ENCODE measurements around the gene ZNF462. TPM values are rescaled to one million over a fixed set of nuclear protein-coding genes. Genes with fewer than 3 reads are reported as not detected.
A peak's percentile ranks its signal among the peaks of the same experiment; 100 is the strongest.
"Not testable (repeated sequence)": the region's sequence is repeated elsewhere in the genome, so short reads cannot be mapped to it uniquely, and the experiment has no call there.

The ZNF462 gene
- total and polyA plus RNA-seq, 2 experiments from 2014 or later = 40.0 to 101 TPM

- Histone ChIP-seq H3K4me3 (no peak overlapping the region), H3K27ac (ENCODE audit: low read depth) (no peak overlapping the region), H3K36me3 (ENCODE audit: insufficient read depth) (no peaks in the 10 kb centered on the region), H4K20me1 (replicated peaks; ENCODE audit: insufficient read depth) (peaks cover 15% of the 10 kb centered on the region; the same call in 1 of the 2 replicates), H3F3A (replicated peaks; ENCODE audit: low read depth) (no peaks in the 10 kb centered on the region), H3K79me2 (replicated peaks; ENCODE audit: insufficient read depth) (peaks cover 100% of the 10 kb centered on the region), H3K9me2 (ENCODE audit: insufficient read depth) (no peaks in the 10 kb centered on the region), H2AFZ (no peak overlapping the region), H3K4me1 (ENCODE audit: insufficient read depth) (peaks cover 71% of the 10 kb centered on the region), H3K4me2 (no peak overlapping the region), H3K27me3 (ENCODE audit: insufficient read depth) (no peaks in the 10 kb centered on the region)
- Mint-ChIP-seq H3K36me3 (ENCODE audit: low read depth) (peaks cover 51% of the 10 kb centered on the region), H3K4me3 (no peak overlapping the region), H3K27me3 (ENCODE audit: insufficient read depth, low read depth, poor library complexity) (peaks cover 7% of the 10 kb centered on the region), H3K9me3 (peaks cover 24% of the 10 kb centered on the region), H3K4me1 (peaks cover 68% of the 10 kb centered on the region), H3K27ac (no peak overlapping the region)
- DNase-seq (ENCODE audit: low spot score) (no peak), ATAC-seq (no peak; the same call in 2 of the 3 replicates)
- TF ChIP-seq ZNF114 (CRISPR knock-in tag; IDR thresholded peaks at IDR 0.05) = no peak
- no peak for TF ChIP-seq STAT1 (IDR thresholded peaks at IDR 0.05; ENCODE audit: unreplicated experiment)
- TF ChIP-seq CREB1 (CRISPR knock-in tag; IDR thresholded peaks at IDR 0.05; ENCODE audit: low read depth) = no peak
- no peak for TF ChIP-seq NANOG (IDR thresholded peaks at IDR 0.05; ENCODE audit: borderline replicate concordance)
- TF ChIP-seq ETS1 (IDR thresholded peaks at IDR 0.05) = no peak
These were observed 34.8 kb downstream of the ZNF462 start for GRCh38 chr9:106897751-106898150.

GRCh38 chr9:106900523-106900922 lies 37.6 kb downstream of the ZNF462 start:
- not testable (repeated sequence) for H3K36me3 ChIP-seq (ENCODE audit: insufficient read depth); H3K27ac Mint-ChIP-seq; H3K9me2 ChIP-seq (ENCODE audit: insufficient read depth); H3K4me3 Mint-ChIP-seq; H3K27me3 ChIP-seq (ENCODE audit: insufficient read depth); H2AFZ ChIP-seq; H3K27me3 Mint-ChIP-seq (ENCODE audit: insufficient read depth, low read depth, poor library complexity); H3F3A ChIP-seq (replicated peaks; ENCODE audit: low read depth); H3K4me3 ChIP-seq; DNase-seq (ENCODE audit: low spot score); ATAC-seq; H3K27ac ChIP-seq (ENCODE audit: low read depth)
- Mint-ChIP-seq H3K9me3 (peaks cover 37% of the 10 kb centered on the region), H3K4me1 (peaks cover 69% of the 10 kb centered on the region), H3K36me3 (ENCODE audit: low read depth) (peaks cover 79% of the 10 kb centered on the region)
- peaks cover 100% of the 10 kb centered on the region for H3K79me2 ChIP-seq (replicated peaks; ENCODE audit: insufficient read depth)
- H3K4me1 ChIP-seq (ENCODE audit: insufficient read depth) = peaks cover 79% of the 10 kb centered on the region
- H3K4me2 ChIP-seq = peak overlapping the region; percentile 45; the same call in 1 of the 2 replicates
- peaks cover 19% of the 10 kb centered on the region; the same call in 1 of the 2 replicates for H4K20me1 ChIP-seq (replicated peaks; ENCODE audit: insufficient read depth)

GRCh38 chr9:106906129-106906528 lies 43.2 kb downstream of the ZNF462 start:
- Histone ChIP-seq H3F3A (replicated peaks; ENCODE audit: low read depth) (no peaks in the 10 kb centered on the region), H4K20me1 (replicated peaks; ENCODE audit: insufficient read depth) (peaks cover 27% of the 10 kb centered on the region; the same call in 1 of the 2 replicates), H3K9me2 (ENCODE audit: insufficient read depth) (no peaks in the 10 kb centered on the region), H3K27ac (ENCODE audit: low read depth) (no peak overlapping the region), H3K4me3 (no peak overlapping the region), H3K79me2 (replicated peaks; ENCODE audit: insufficient read depth) (peaks cover 99% of the 10 kb centered on the region), H3K27me3 (ENCODE audit: insufficient read depth) (no peaks in the 10 kb centered on the region), H3K36me3 (ENCODE audit: insufficient read depth) (peaks cover 4% of the 10 kb centered on the region; the same call in 1 of the 2 replicates), H2AFZ (no peak overlapping the region), H3K4me1 (ENCODE audit: insufficient read depth) (peaks cover 57% of the 10 kb centered on the region), H3K4me2 (no peak overlapping the region)
- peaks cover 61% of the 10 kb centered on the region for H3K36me3 Mint-ChIP-seq (ENCODE audit: low read depth)
- H3K4me3 Mint-ChIP-seq = no peak overlapping the region
- H3K27ac Mint-ChIP-seq = no peak overlapping the region
- DNase-seq (ENCODE audit: low spot score) (no peak), ATAC-seq (no peak)
- H3K27me3 Mint-ChIP-seq (ENCODE audit: insufficient read depth, low read depth, poor library complexity) = peaks cover 2% of the 10 kb centered on the region
- peaks cover 60% of the 10 kb centered on the region for H3K4me1 Mint-ChIP-seq
- H3K9me3 Mint-ChIP-seq = peaks cover 33% of the 10 kb centered on the region
- TF ChIP-seq ZNF331 (CRISPR knock-in tag; IDR thresholded peaks at IDR 0.05; ENCODE audit: low read depth) (no peak), STAT1 (IDR thresholded peaks at IDR 0.05; ENCODE audit: unreplicated experiment) (no peak), JUNB (IDR thresholded peaks at IDR 0.05; ENCODE audit: unreplicated experiment) (no peak), EZH2 (IDR thresholded peaks at IDR 0.05; ENCODE audit: low read depth, unreplicated experiment) (no peak), POLR2AphosphoS5 (IDR thresholded peaks at IDR 0.05; ENCODE audit: low read depth) (no peak), CTCF (conservative IDR thresholded peaks at IDR 0.05; ENCODE audit: low read depth in 2 of 2) (no peak), ETS1 (IDR thresholded peaks at IDR 0.05) (no peak), ZNF114 (CRISPR knock-in tag; IDR thresholded peaks at IDR 0.05) (no peak), REST (IDR thresholded peaks at IDR 0.05; ENCODE audit: unreplicated experiment) (no peak), NANOG (IDR thresholded peaks at IDR 0.05; ENCODE audit: borderline replicate concordance) (no peak)
